Hypothalamus (tissue), 51 donors: ENCODE measurements around the gene TRPM3.

Experiments
- DNase-seq, 51 donors: peaks; one replicate each; lab custom pipeline; 2025; lab: John Stamatoyannopoulos, UW

Gene TRPM3

DNA sequence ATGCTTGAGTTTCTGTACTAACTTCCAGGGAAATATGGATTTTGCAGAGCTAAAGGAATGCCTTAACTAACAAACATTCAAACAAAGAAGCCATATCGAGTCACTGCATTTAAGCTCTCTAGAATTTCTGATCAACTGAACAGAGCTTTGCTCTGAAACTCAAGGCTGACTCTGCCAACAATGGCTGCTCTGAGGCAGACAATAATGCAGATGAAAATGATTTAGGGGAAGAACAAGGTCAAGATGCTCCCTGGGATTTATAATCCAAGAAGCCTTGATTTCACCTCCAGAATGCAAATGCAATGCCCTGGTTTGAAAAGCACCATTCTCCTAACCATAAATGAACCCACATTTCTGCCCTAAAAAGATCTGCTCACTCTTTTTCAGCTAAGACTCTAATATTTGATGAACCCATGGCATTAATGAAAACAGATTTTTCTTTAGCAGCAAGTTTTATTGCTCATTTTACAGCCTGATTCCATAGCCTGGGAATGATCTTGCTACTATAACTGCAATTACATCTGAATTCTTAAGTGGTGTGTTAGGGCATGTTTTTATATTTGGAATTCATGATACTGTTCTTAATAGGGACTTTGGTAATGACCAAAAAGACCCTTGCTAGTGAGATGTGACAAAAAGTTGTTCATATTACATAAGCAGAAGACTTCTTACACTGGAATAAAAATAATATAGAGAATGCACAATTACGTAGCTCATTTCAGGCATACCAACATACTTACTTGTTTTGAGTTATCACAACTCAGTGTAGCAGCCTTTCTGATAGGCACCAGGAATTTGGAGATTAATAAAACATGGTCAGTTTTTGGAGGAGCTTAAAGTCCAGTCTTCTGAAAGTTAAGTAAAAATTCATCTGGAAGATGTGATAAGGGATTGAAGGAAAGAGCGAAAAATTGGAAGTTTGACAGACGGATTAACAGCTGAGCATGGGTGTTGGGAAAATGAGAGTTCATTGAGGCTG, 169.4 kb downstream of the TRPM3 start:
- no peak for DNase-seq

DNA sequence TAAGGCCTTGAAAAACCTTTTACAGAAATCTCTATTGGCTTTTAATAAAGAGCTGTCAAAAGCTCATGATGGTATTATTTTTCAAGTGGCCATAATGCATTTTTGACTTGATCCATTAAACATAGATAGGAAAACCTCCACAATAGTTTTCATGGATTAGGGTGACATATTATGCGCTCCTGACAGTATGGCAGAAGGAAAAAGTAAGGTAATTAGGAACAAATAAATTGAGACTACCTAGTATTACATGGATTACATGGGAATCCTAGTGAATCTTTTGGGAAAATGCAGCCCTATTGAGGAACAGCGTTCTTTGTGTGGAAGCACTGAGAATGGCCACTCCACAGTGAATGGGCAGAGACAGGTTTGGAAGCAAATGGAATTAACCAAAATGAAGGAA, 171.2 kb downstream of the TRPM3 start:
- no peak for DNase-seq

GRCh38 chr9:70949239-70949638, 172.2 kb downstream of the TRPM3 start:
- no peak for DNase-seq

DNA sequence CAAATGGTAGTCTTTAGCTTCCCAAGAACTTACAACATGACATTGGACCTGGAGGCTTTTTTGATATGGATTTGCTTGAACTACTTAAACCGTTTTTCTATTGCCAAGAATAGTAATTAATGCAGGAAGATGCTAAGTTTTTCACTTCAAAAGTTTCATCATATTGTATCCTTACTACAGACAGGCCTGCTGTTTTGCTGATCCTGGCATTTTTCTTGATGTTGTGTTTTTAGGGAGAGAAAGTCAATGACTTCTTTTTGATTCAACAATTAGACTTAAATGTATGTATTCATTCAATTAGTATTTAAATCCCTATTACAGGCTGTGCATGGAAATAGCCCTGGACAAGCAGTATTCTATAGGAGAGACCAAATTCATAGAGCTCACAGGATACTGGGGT, 172.7 kb downstream of the TRPM3 start:
- DNase-seq, result no peak

DNA sequence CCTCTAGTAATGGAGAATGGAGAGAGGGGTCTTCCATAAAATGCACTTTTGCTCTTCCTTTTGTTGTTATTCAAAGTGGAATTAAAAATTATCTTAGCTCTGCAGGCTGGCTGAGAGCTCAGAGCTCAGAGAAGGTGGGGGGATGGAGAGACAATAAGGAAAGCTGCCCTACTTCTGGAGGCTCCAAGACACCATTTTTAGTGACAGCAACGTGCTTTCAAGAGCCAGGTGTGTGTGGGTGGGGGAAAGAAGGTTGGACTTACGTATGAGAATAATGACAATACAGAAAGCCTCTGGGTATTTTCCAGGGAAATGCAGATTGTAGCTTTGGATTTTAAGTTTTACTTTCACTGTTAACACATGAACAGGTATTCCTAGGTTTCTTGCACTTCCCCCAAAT, 173.9 kb downstream of the TRPM3 start:
- no peak for DNase-seq

- no peak for DNase-seq
Measured at GRCh38 chr9:70947086-70947485, 174.3 kb downstream of the TRPM3 start.

GRCh38 chr9:70945301-70945700, 176.1 kb downstream of the TRPM3 start:
- no peak for DNase-seq

DNA sequence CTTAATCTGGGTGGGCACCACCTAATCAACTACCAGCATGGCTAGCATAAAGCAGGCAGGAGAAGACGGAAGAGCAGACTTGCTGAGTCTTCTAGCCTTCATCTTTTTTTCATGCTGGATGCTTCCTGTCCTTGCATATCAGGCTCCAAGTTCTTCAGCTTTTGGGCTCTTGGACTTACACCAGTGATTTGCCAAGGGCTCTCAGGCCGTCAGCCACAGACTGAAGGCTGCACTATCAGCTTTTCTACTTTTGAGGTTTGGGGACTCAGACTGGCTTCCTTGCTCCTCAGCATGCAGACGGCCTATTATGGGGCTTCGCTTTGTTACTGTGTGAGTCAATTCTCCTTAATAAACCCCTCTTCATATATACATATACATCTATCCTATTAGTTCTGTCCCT, 180.2 kb downstream of the TRPM3 start:
- DNase-seq, result no peak

- DNase-seq, result no peak
Measured at GRCh38 chr9:70940605-70941004, 180.8 kb downstream of the TRPM3 start.

DNA sequence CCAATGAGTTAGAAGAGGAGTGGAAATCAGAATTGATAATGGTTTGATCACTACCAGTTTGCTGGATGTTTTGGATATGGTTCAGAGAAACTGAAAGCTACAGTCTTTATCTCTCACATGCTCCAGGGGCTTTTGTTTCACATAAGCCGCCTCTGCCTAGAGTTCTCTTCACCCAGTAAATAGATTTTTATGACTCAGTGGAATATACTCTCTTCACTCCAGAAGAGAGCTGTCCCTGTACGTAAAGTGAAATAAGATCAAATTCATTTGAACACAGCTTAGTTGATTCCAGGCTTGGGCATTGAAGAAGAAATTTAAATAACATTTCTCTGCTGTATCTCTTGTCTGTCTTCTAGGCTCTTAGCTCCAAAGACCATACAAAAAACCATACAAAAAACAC, 184.9 kb downstream of the TRPM3 start:
- no peak for DNase-seq

DNA sequence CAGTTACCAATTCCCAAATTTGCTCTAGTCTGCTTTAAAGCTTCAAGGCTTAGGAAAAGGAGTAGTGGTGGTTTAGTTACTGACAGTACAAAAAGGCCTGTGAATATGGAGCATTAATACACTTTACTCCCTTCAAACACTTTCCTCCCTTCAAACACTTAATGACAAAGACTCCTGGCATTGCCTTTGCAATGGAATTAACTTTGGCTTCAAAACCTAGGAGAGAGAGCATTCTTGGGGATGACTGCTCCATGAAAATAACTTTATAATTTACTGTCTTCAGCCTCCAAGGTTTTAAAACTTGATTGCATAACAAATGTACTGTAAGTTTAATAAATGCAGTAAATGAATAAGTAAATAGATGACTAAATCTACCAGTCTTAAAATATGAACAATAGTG, 185.6 kb downstream of the TRPM3 start:
- DNase-seq, result no peak

GRCh38 chr9:70934642-70935041, 186.8 kb downstream of the TRPM3 start:
- no peak for DNase-seq

DNA sequence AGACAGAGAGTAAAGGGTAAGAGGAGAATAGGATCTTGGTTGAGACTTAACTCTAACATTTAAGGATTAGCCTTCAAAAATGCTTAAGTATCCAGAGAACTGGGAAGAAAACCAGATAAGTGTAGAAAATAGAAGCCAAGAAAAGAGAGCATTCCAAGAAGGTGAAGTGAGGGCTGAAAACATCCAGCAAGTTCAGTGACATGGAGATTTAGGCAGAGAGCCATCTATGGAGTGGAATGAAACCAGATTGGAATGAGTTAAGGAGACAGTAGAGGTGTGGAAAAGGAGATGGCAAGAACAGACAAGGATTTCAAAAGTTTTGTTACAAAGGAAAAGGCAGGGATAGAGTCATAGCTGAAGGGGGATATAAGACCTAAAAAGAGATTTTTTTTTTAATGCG, 188.1 kb downstream of the TRPM3 start:
- DNase-seq, result no peak

- DNase-seq, result no peak
Measured at GRCh38 chr9:70932097-70932496, 189.3 kb downstream of the TRPM3 start.

DNA sequence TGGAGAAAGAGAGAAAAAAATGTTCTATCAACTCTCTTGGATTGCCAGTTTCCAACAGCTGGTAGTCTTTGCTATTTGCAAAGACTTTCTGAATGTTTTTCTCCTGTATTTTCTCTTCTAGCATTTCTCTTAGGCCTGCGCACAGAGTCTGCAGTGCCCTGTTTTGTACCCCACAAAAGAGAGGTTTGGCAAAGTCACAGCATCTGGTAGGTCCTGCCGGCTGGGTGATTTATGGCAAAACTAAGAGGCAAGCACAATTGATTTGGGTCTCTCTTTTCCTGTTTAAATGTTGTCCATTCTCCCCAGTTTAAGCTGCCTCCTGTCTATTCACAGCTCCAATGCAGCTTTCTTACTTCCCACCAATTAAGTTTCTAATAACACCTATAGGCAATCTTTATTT, 193.9 kb downstream of the TRPM3 start:
- DNase-seq, result no peak

- peak in 17 of 51 donors; percentile 0 to 64 (median 8) for DNase-seq
Measured at GRCh38 chr9:70924895-70925547, 196.4 kb downstream of the TRPM3 start.

DNA sequence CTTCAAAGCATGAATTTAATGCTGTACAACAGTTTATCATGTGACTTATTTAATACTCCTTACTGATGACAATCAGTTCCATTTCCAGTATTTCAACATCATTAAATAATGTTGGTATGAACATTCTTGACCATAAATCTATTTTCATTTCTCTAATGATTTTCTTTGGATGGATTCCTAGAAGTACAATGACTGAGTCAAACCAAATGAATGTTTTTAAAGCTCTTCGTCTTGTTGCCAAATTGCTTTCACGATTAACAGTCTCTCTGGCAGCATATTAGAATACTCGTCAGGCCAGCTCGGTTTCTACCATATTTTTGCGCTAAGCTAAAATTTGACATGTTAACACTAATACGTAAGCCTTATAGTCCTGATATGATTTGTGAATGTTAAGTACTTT, 197.0 kb downstream of the TRPM3 start:
- no peak for DNase-seq

GRCh38 chr9:70923961-70924360, 197.5 kb downstream of the TRPM3 start:
- no peak for DNase-seq

GRCh38 chr9:70921136-70921535, 200.3 kb downstream of the TRPM3 start:
- DNase-seq, result no peak

GRCh38 chr9:70917277-70917676, 204.1 kb downstream of the TRPM3 start:
- no peak for DNase-seq

- DNase-seq, result no peak
Measured at GRCh38 chr9:70911791-70912190, 209.6 kb downstream of the TRPM3 start.

DNA sequence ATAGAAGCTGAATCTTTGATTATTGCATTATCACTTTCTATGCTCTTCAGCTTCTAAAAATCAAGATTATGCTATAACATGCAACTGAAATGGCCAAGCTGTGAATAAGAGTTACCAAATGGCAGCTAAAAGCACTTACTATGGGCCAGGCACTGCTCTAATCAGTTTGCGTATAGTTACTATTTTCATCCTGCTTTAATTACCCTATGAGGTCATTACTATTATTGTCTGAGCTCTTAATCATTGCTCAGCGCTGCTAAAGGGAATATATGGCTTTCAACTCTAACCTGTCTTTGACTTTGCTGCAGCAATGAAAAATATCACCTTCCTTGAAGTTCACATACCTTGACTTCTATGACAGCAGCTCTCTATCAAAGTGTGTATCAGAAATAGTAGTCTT, 210.8 kb downstream of the TRPM3 start:
- no peak for DNase-seq
